ENCODE results near the gene RALB.

GRCh38 chr2:120324933-120325332 is 72.3 kb downstream of the RALB start:
- no peak for TF ChIP-seq POLR2A (IDR thresholded peaks at IDR 0.05)
- TF ChIP-seq CTCF (IDR thresholded peaks at IDR 0.05) = no peak
